ENCODE measurements around the gene RNF180.

Gene RNF180

DNA sequence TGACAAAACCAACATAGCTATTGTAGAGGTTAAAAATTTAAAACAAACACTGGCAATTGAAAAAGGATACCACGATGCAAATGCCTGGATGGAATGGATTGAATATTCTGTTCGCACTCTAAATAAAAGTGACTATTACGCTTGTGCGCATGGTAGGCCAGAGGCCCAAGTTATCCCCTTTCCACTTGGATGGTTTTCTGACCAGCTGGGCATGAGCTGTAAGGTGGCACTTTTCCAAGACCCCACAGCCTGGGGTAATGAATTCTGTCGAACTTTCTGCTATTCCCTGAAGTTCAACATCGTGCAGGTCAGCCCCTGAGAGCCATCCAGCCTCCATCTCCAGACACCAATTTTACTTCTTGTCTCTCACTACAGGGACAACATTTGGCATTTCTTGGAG lies 5.4 kb upstream of the RNF180 start:
- H3K27me3 ChIP-seq (ENCODE audit: insufficient read depth, low read length, poor library complexity, severe bottlenecking), result no peaks in the 10 kb centered on the region
- TF ChIP-seq, protein P1, sequence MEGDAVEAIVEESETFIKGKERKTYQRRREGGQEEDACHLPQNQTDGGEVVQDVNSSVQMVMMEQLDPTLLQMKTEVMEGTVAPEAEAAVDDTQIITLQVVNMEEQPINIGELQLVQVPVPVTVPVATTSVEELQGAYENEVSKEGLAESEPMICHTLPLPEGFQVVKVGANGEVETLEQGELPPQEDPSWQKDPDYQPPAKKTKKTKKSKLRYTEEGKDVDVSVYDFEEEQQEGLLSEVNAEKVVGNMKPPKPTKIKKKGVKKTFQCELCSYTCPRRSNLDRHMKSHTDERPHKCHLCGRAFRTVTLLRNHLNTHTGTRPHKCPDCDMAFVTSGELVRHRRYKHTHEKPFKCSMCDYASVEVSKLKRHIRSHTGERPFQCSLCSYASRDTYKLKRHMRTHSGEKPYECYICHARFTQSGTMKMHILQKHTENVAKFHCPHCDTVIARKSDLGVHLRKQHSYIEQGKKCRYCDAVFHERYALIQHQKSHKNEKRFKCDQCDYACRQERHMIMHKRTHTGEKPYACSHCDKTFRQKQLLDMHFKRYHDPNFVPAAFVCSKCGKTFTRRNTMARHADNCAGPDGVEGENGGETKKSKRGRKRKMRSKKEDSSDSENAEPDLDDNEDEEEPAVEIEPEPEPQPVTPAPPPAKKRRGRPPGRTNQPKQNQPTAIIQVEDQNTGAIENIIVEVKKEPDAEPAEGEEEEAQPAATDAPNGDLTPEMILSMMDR (conservative IDR thresholded peaks at IDR 0.05; ENCODE audit: low read length), result no peak
- TF ChIP-seq EZH2phosphoT487 (IDR thresholded peaks at IDR 0.05; ENCODE audit: borderline replicate concordance), result no peak
- H2AFZ ChIP-seq (ENCODE audit: low read length), result no peak overlapping the region
- no peaks in the 10 kb centered on the region for H4K20me1 ChIP-seq (ENCODE audit: insufficient read depth, low read length, poor library complexity, severe bottlenecking)
- no peaks in the 10 kb centered on the region for H3K79me2 ChIP-seq (ENCODE audit: insufficient read depth, low read length)
- no peaks in the 10 kb centered on the region for H3F3A ChIP-seq (ENCODE audit: low read depth)
- no peaks in the 10 kb centered on the region for H3K9me3 ChIP-seq (ENCODE audit: insufficient read depth, low read depth, low read length)
- no peak overlapping the region for H3K4me3 ChIP-seq (ENCODE audit: low read length, poor library complexity, severe bottlenecking)
- no peaks in the 10 kb centered on the region for H3K9me2 ChIP-seq (replicated peaks; ENCODE audit: low read depth, low read length)
- H3K4me1 ChIP-seq (ENCODE audit: insufficient read depth, low read length, poor library complexity, severe bottlenecking), result no peaks in the 10 kb centered on the region
- H3K9ac ChIP-seq (ENCODE audit: low read depth, low read length, poor library complexity, severe bottlenecking), result no peak overlapping the region
- H3K36me3 ChIP-seq (ENCODE audit: insufficient read depth, low read length), result no peaks in the 10 kb centered on the region
- H3K4me2 ChIP-seq (ENCODE audit: low read depth, low read length, poor library complexity, severe bottlenecking), result no peak overlapping the region

- H2AFZ ChIP-seq (ENCODE audit: low read length), result no peak overlapping the region
Measured at GRCh38 chr5:64161420-64161819, 4.2 kb upstream of the RNF180 start.

GRCh38 chr5:64163135-64163534 lies 2.5 kb upstream of the RNF180 start:
- H3K9me3 ChIP-seq (ENCODE audit: insufficient read depth, low read depth, low read length), result 0 out of 2 replicates have a peak, but pooled peaks cover 3% of the 10 kb centered on the region
- TF ChIP-seq EZH2phosphoT487 (IDR thresholded peaks at IDR 0.05; ENCODE audit: borderline replicate concordance), result no peak
- TF ChIP-seq, protein P1 (conservative IDR thresholded peaks at IDR 0.05; ENCODE audit: low read length), result no peak
- no peaks in the 10 kb centered on the region for H3K36me3 ChIP-seq (ENCODE audit: insufficient read depth, low read length)
- H2AFZ ChIP-seq (ENCODE audit: low read length), result no peak overlapping the region
- H4K20me1 ChIP-seq (ENCODE audit: insufficient read depth, low read length, poor library complexity, severe bottlenecking), result no peaks in the 10 kb centered on the region
- H3K4me3 ChIP-seq (ENCODE audit: low read length, poor library complexity, severe bottlenecking), result no peak overlapping the region
- H3F3A ChIP-seq (ENCODE audit: low read depth), result no peaks in the 10 kb centered on the region
- H3K4me2 ChIP-seq (ENCODE audit: low read depth, low read length, poor library complexity, severe bottlenecking), result no peak overlapping the region
- no peaks in the 10 kb centered on the region for H3K79me2 ChIP-seq (ENCODE audit: insufficient read depth, low read length)
- no peaks in the 10 kb centered on the region for H3K9me2 ChIP-seq (replicated peaks; ENCODE audit: low read depth, low read length)
- H3K4me1 ChIP-seq (ENCODE audit: insufficient read depth, low read length, poor library complexity, severe bottlenecking), result no peaks in the 10 kb centered on the region
- H3K9ac ChIP-seq (ENCODE audit: low read depth, low read length, poor library complexity, severe bottlenecking), result no peak overlapping the region
- H3K27me3 ChIP-seq (ENCODE audit: insufficient read depth, low read length, poor library complexity, severe bottlenecking), result no peaks in the 10 kb centered on the region

More at GRCh38 chr5:64161420-64161819, 4.2 kb upstream of the RNF180 start:
- no peak for TF ChIP-seq EZH2phosphoT487 (IDR thresholded peaks at IDR 0.05; ENCODE audit: borderline replicate concordance)
- TF ChIP-seq, protein P1 (conservative IDR thresholded peaks at IDR 0.05; ENCODE audit: low read length), result no peak
- H3K4me3 ChIP-seq (ENCODE audit: low read length, poor library complexity, severe bottlenecking), result no peak overlapping the region
- no peaks in the 10 kb centered on the region for H3K27me3 ChIP-seq (ENCODE audit: insufficient read depth, low read length, poor library complexity, severe bottlenecking)
- H3K36me3 ChIP-seq (ENCODE audit: insufficient read depth, low read length), result no peaks in the 10 kb centered on the region
- no peaks in the 10 kb centered on the region for H4K20me1 ChIP-seq (ENCODE audit: insufficient read depth, low read length, poor library complexity, severe bottlenecking)
- H3K4me2 ChIP-seq (ENCODE audit: low read depth, low read length, poor library complexity, severe bottlenecking), result no peak overlapping the region
- H3K79me2 ChIP-seq (ENCODE audit: insufficient read depth, low read length), result no peaks in the 10 kb centered on the region
- no peak overlapping the region for H3K9ac ChIP-seq (ENCODE audit: low read depth, low read length, poor library complexity, severe bottlenecking)
- no peaks in the 10 kb centered on the region for H3K9me2 ChIP-seq (replicated peaks; ENCODE audit: low read depth, low read length)
- H3K4me1 ChIP-seq (ENCODE audit: insufficient read depth, low read length, poor library complexity, severe bottlenecking), result no peaks in the 10 kb centered on the region
- no peaks in the 10 kb centered on the region for H3K9me3 ChIP-seq (ENCODE audit: insufficient read depth, low read depth, low read length)
- no peaks in the 10 kb centered on the region for H3F3A ChIP-seq (ENCODE audit: low read depth)

Measured in Loucy (cell line).